ENCODE measurements around the gene SYNJ2. TPM values are rescaled to one million over a fixed set of nuclear protein-coding genes. Genes with fewer than 3 reads are reported as not detected.

SYNJ2 gene
- total RNA-seq, 4 donors from 2014 or later: 2.6 to 7.5 (median 5.5) TPM

- intact Hi-C loops (cut with DNase I; ENCODE audit: low total_unique reads): no loop called here
- WGBS, 2 donors: 84 to 90% methylated on average over 6 of the region's 6 CpGs
- H3K4me3 ChIP-seq (ENCODE audit: low read depth, poor library complexity, severe bottlenecking): no peak overlapping the region
- DNase-seq (ENCODE audit: low spot score in 2 of 2): no peak
- no peak for TF ChIP-seq POLR2A (IDR thresholded peaks at IDR 0.05)
- TF ChIP-seq CTCF (IDR thresholded peaks at IDR 0.05): no peak
Measured at GRCh38 chr6:157955675-157956074, 26.0 kb upstream of the SYNJ2 start.

DNA sequence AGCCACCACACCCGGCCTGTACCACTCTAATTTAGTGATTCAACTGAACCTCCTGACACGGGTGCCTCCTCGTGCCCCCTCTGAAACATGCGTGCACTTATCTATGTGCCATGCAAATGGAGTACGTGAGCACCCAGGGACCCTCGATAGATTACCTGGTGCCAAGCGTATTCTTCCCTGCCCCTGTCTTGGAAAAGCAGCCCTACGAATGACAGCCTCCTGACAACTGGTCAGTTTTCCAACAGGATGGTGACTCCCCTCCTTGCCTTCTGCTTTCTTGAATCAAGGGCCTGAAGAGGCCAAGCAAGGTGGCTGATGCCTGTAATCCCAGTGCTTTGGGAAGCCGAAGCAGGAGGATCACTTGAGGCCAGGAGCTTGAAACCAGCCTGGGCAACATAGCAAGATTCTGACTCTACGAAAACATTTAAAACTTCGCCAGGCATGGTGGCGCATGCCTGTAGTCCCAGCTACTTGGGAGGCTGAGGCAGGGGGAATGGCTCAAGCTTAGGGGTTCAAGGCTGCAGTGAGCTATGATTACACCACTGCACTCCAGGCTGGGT lies 25.4 kb upstream of the SYNJ2 start:
- WGBS, 2 donors: 85 to 97% methylated on average over 12 of the region's 12 CpGs
- no peak overlapping the region for H3K4me3 ChIP-seq (ENCODE audit: low read depth, poor library complexity, severe bottlenecking)
- intact Hi-C loops (cut with DNase I; ENCODE audit: low total_unique reads): no loop called here
- no peak for TF ChIP-seq POLR2A (IDR thresholded peaks at IDR 0.05)
- TF ChIP-seq CTCF (IDR thresholded peaks at IDR 0.05): no peak
- peak in 1 of 2 donors; percentile 62 for DNase-seq (ENCODE audit: low spot score in 2 of 2)

DNA sequence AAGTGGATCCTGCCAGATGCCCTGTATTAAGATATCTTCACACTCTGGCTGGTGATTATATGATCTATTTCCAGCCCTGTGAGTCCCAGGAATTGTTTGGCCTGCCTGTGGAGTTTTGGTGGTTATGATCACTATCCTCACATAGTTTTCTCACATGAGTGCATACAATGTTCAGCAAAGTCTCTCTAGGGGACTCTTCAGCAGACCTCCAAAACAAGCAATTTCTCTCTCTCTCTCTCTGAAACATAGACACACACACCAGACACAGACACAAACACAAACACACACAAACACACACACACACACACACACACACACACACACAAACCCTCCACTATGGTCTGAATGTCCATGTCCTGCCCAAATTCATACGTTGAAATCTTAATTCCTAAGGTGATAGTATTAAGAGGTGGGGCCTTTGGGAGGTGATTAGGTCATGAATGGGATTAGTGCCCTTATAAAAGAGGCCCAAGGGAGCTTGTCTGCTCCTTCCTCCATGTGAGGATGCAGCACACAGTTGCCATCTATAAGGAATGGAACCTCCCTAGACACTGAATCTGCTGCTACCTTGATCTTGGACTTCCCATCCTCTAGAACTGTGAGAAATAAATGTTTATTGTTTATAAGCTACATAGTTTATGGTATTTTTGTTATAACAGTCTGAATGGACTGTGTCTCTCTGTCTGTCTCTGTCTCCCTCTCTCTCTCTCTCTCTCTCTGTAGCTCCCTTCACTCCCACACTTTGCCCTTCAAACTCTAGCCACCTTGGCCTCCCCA lies 22.0 kb upstream of the SYNJ2 start:
- WGBS, 2 donors: 100% methylated on average over 1 of the region's 1 CpG
- H3K4me3 ChIP-seq (ENCODE audit: low read depth, poor library complexity, severe bottlenecking): no peak overlapping the region
- peak in 1 of 2 donors; percentile 21 for DNase-seq (ENCODE audit: low spot score in 2 of 2)
- TF ChIP-seq CTCF (IDR thresholded peaks at IDR 0.05) (no peak), POLR2A (IDR thresholded peaks at IDR 0.05) (no peak)
- intact Hi-C loops (cut with DNase I; ENCODE audit: low total_unique reads): no loop called here

GRCh38 chr6:157961153-157961831 lies 20.4 kb upstream of the SYNJ2 start:
- 62 to 69% methylated on average over 5 of the region's 5 CpGs for WGBS, 2 donors
- DNase-seq (ENCODE audit: low spot score in 2 of 2): no peak
- no peak overlapping the region for H3K4me3 ChIP-seq (ENCODE audit: low read depth, poor library complexity, severe bottlenecking)
- intact Hi-C loops (cut with DNase I; ENCODE audit: low total_unique reads): no loop called here
- TF ChIP-seq CTCF (IDR thresholded peaks at IDR 0.05) (no peak), POLR2A (IDR thresholded peaks at IDR 0.05) (no peak)

DNA sequence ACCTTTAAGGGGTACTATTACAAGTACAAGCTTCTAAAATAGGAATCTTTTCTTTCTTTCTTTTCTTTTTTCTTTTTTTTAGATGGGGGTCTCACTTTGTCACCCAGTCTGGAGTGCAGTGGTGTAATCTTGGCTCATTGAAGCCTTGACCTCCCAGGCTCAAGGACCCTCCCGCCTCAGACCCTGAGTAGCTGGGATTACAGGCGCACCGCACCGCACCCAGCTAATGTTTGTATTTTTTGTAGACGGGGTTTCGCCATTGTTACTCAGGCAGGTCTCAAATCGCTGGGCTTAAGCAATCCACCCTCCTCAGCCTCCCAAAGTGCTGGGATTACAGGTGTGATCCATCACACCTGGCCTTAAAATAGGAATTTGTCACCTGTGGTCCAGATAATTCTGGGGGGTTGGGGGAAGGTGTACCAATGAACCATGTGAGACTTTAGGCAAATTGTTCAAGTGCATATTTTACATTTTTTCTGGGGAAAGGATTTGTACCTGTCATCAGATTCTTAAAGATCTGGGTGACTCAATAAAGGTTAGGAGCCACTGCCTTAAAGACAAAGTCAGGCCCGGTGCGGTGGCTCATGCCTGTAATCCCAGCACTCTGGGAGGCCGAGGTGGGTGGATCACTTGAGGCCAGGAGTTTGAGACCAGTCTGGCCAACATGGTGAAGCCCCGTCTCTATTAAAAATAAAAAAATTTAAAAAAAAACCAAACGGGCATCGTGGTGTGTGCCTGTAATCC lies 19.7 kb upstream of the SYNJ2 start:
- peak in 1 of 2 donors; percentile 43 for DNase-seq (ENCODE audit: low spot score in 2 of 2)
- WGBS, 2 donors: 89% methylated on average over 13 of the region's 13 CpGs
- no peak overlapping the region for H3K4me3 ChIP-seq (ENCODE audit: low read depth, poor library complexity, severe bottlenecking)
- intact Hi-C loops (cut with DNase I; ENCODE audit: low total_unique reads): no loop called here
- TF ChIP-seq CTCF (IDR thresholded peaks at IDR 0.05) (no peak), POLR2A (IDR thresholded peaks at IDR 0.05) (no peak)
